Transverse colon (tissue), 4 donors: Measurements from ENCODE around the gene ESRRG. TPM values are rescaled to one million over a fixed set of nuclear protein-coding genes. Genes with fewer than 3 reads are reported as not detected.

ENCODE experiments used
- DNase-seq: peaks from one replicate; pipeline ENCODE4 v3.0.0-alpha.2; 2019
- H3K27ac ChIP-seq, 4 donors: fragments of 200-600 bp; sonication (generic); 2 replicates each; pipeline ENCODE4 v1.5.1; 2016 to 2018; ENCODE audit warnings: inconsistent platforms in 4 of 4
- H3K27me3 ChIP-seq: fragments of 200-600 bp; sonication (generic); 2 replicates; pipeline ENCODE4 v1.5.1; 2017; ENCODE audit warnings: inconsistent platforms
- H3K36me3 ChIP-seq, 4 donors: fragments of 200-600 bp; sonication (generic); 2 replicates each; pipeline ENCODE4 v1.5.1; 2017 to 2019; ENCODE audit warnings: inconsistent platforms in 4 of 4
- H3K4me1 ChIP-seq, 4 donors: fragments of 200-600 bp; sonication (generic); 2 replicates each; pipeline ENCODE4 v1.5.1; 2017 to 2020; ENCODE audit warnings: inconsistent platforms in 4 of 4
- H3K4me3 ChIP-seq, 4 donors: fragments of 200-600 bp; sonication (generic); 1 replicate in 1 of 4; 2 replicates in 3 of 4; pipeline versions ENCODE4 v1.5.1 to v1.6.1; 2017 to 2019; ENCODE audit warnings: inconsistent platforms in 4 of 4
- H3K9me3 ChIP-seq, 2 donors: fragments of 200-600 bp; sonication (generic); 2 replicates each; pipeline ENCODE4 v1.5.1; 2017 to 2019; ENCODE audit warnings: inconsistent platforms in 2 of 2
- CTCF ChIP-seq, 5 experiments: fragments of 200-600 bp in 3 of 5; fragments of 450-650 bp in 2 of 5; sonication (generic) in 3 of 5; IDR thresholded peaks; 1 replicate in 2 of 5; 2 replicates in 3 of 5; pipeline ENCODE4 v1.5.1; 2016 to 2017; ENCODE audit warnings: antibody characterized with exemption in 5 of 5, inconsistent platforms in 3 of 5, mild to moderate bottlenecking in 2 of 5, moderate library complexity in 1 of 5
- EP300 ChIP-seq: sonication (generic); formaldehyde crosslinking; IDR thresholded peaks from one replicate; pipeline ENCODE4 v1.6.1; 2017; ENCODE audit warnings: antibody characterized with exemption, low read depth
- POLR2A ChIP-seq: fragments of 450-650 bp; IDR thresholded peaks from one replicate; pipeline ENCODE4 v1.6.1; 2016; ENCODE audit warnings: antibody characterized with exemption, mild to moderate bottlenecking, moderate library complexity
- POLR2AphosphoS5 ChIP-seq, 3 donors: sonication (generic); formaldehyde crosslinking; IDR thresholded peaks; one replicate each; pipeline ENCODE4 v1.6.1; 2016; ENCODE audit warnings: antibody characterized with exemption in 3 of 3
- WGBS, 2 donors: methylation state at CpG; one replicate each; pipeline ENCODE4 v1.1.5; 2018; ENCODE audit warnings: low coverage in 1 of 2; 5-methylcytosine and 5-hydroxymethylcytosine counted together
- in situ Hi-C, 4 donors: fragments of 200-750 bp; cut with MboI; loops; one replicate each; pipeline versions ENCODE4 v1.15.0 to v1.15.1; 2017; ENCODE audit warnings: low sequenced_read_pairs in 3 of 4, low pct_ligation_motif_present in 1 of 4, low pct_unique_long_range_greater_than_20kb in 1 of 4
- intact Hi-C: fragments of 100-400 bp; cut with DNase I; formaldehyde crosslinking; loops from one replicate; pipeline ENCODE4 v1.15.1; 2023; ENCODE audit warnings: low total_unique reads
- total RNA-seq, 4 donors: library from RNA; depleted of rRNA; stranded (reverse); fragments of >200 nt; gene quantifications; one replicate each; pipeline ENCODE4 v1.1.0, GENCODE V29; 2016

ESRRG gene
- total RNA-seq, 4 donors from 2014 or later = 0.20 to 1.5 (median 0.50) TPM

- in situ Hi-C loops (no loop called here), intact Hi-C loops (no loop called here)
- no peak for DNase-seq
- TF ChIP-seq CTCF (IDR thresholded peaks at IDR 0.05) (no peak), POLR2A (no peak), EP300 (no peak), POLR2AphosphoS5 (IDR thresholded peaks at IDR 0.05) (no peak)
- H3K4me3 ChIP-seq = no peak overlapping the region
- H3K27ac ChIP-seq = no peak overlapping the region
- no peaks in the 10 kb centered on the region for H3K9me3 ChIP-seq
- no peaks in the 10 kb centered on the region for H3K36me3 ChIP-seq
- no peaks in the 10 kb centered on the region for H3K4me1 ChIP-seq
- 55 to 63% methylated on average over 4 of the region's 4 CpGs for WGBS, 2 donors
- no peaks in the 10 kb centered on the region for H3K27me3 ChIP-seq
Observed at GRCh38 chr1:216576234-216576937, 146.8 kb downstream of the ESRRG start.

- no peak for TF ChIP-seq EP300
- no peak for TF ChIP-seq POLR2AphosphoS5 (IDR thresholded peaks at IDR 0.05)
- peak in 1 of 5 experiments; percentile 8 for TF ChIP-seq CTCF (IDR thresholded peaks at IDR 0.05)
- TF ChIP-seq POLR2A = no peak
- no peak for DNase-seq
- H3K9me3 ChIP-seq = no peaks in the 10 kb centered on the region
- in situ Hi-C loops (no loop called here), intact Hi-C loops (no loop called here)
- 49 to 56% methylated on average over 3 of the region's 3 CpGs for WGBS, 2 donors
- H3K4me1 ChIP-seq = no peaks in the 10 kb centered on the region
- H3K36me3 ChIP-seq = no peaks in the 10 kb centered on the region
- H3K27me3 ChIP-seq = no peaks in the 10 kb centered on the region
- H3K27ac ChIP-seq = no peak overlapping the region
- no peak overlapping the region for H3K4me3 ChIP-seq
Observed at GRCh38 chr1:216566641-216567205, 156.5 kb downstream of the ESRRG start.

GRCh38 chr1:216563087-216563486 is 160.1 kb downstream of the ESRRG start:
- H3K36me3 ChIP-seq = no peaks in the 10 kb centered on the region
- H3K27me3 ChIP-seq = no peaks in the 10 kb centered on the region
- in situ Hi-C loops (no loop called here), intact Hi-C loops (no loop called here)
- TF ChIP-seq EP300 = no peak
- TF ChIP-seq POLR2AphosphoS5 (IDR thresholded peaks at IDR 0.05) = no peak
- no peak for TF ChIP-seq CTCF (IDR thresholded peaks at IDR 0.05)
- TF ChIP-seq POLR2A = no peak
- H3K4me1 ChIP-seq = no peaks in the 10 kb centered on the region
- H3K9me3 ChIP-seq = no peaks in the 10 kb centered on the region
- no peak overlapping the region for H3K4me3 ChIP-seq
- DNase-seq = no peak
- 83 to 93% methylated on average over 2 to 8 of the region's 8 CpGs for WGBS, 2 donors
- H3K27ac ChIP-seq = no peak overlapping the region

GRCh38 chr1:216562383-216562782 is 160.8 kb downstream of the ESRRG start:
- H3K4me3 ChIP-seq = no peak overlapping the region
- no peaks in the 10 kb centered on the region for H3K4me1 ChIP-seq
- H3K36me3 ChIP-seq = no peaks in the 10 kb centered on the region
- DNase-seq = no peak
- TF ChIP-seq POLR2A (no peak), EP300 (no peak), CTCF (IDR thresholded peaks at IDR 0.05) (no peak), POLR2AphosphoS5 (IDR thresholded peaks at IDR 0.05) (no peak)
- no peaks in the 10 kb centered on the region for H3K27me3 ChIP-seq
- intact Hi-C loops = no loop called here
- WGBS, 2 donors = 68 to 77% methylated on average over 2 to 3 of the region's 3 CpGs
- in situ Hi-C loops = no loop called here
- H3K9me3 ChIP-seq = no peaks in the 10 kb centered on the region
- H3K27ac ChIP-seq = no peak overlapping the region
